GM12878 (cell line): ENCODE measurements around the gene CHDH. TPM values are rescaled to one million over a fixed set of nuclear protein-coding genes. Genes with fewer than 3 reads are reported as not detected.

Experiments used
- ATF7 ChIP-seq: fragments of 450-650 bp; IDR thresholded peaks from 2 replicates; pipeline ENCODE4 v1.6.1; 2016; ENCODE audit warnings: low read depth, mild to moderate bottlenecking
- CREB1 ChIP-seq: IDR thresholded peaks from 2 replicates; pipeline ENCODE4 v1.6.1; 2012; ENCODE audit warnings: low read depth, mild to moderate bottlenecking, inconsistent platforms
- FOXK2 ChIP-seq: fragments of 450-650 bp; IDR thresholded peaks from 2 replicates; pipeline ENCODE4 v1.6.1; 2017; ENCODE audit warnings: mild to moderate bottlenecking, moderate library complexity
- HCFC1 ChIP-seq: fragments of 150-350 bp; IDR thresholded peaks from 2 replicates; pipeline ENCODE4 v1.6.1; 2014; ENCODE audit warnings: low read length
- IKZF1 ChIP-seq: fragments of 450-650 bp; conservative IDR thresholded peaks from 2 replicates; pipeline ENCODE4 v1.6.1; 2017; ENCODE audit warnings: antibody characterized with exemption, mild to moderate bottlenecking
- IKZF2 ChIP-seq, 2 experiments: fragments of 450-650 bp; IDR thresholded peaks; 2 replicates each; pipeline ENCODE4 v1.6.1; 2017; ENCODE audit warnings: mild to moderate bottlenecking in 2 of 2, moderate library complexity in 2 of 2
- KLF5 ChIP-seq: fragments of 450-650 bp; IDR thresholded peaks from 2 replicates; pipeline ENCODE4 v1.6.1; 2014; ENCODE audit warnings: mild to moderate bottlenecking; ENCODE audit not compliant: partially characterized antibody
- MAX ChIP-seq: IDR thresholded peaks from 2 replicates; pipeline ENCODE4 v1.6.1; 2012; ENCODE audit warnings: low read depth, low read length, improper control_type of control experiment
- PBX3 ChIP-seq: IDR thresholded peaks from 2 replicates; pipeline ENCODE4 v1.6.1; 2011; ENCODE audit warnings: mild to moderate bottlenecking, low read depth, low read length, moderate library complexity; ENCODE audit not compliant: insufficient replicate concordance
- WRNIP1 ChIP-seq: IDR thresholded peaks from 2 replicates; pipeline ENCODE4 v1.6.1; 2011; ENCODE audit warnings: low read depth, low read length, improper control_type of control experiment, borderline replicate concordance
- ZBTB4 ChIP-seq: fragments of 450-650 bp; formaldehyde crosslinking; IDR thresholded peaks from 2 replicates; pipeline ENCODE4 v1.4.0; 2022; ENCODE audit warnings: mild to moderate bottlenecking, moderate library complexity
- polyA plus RNA-seq, 11 experiments: library from polyadenylated mRNA; depleted of rRNA in 4 of 11; unstranded in 6 of 11; stranded (reverse) in 5 of 11; fragments of >200 nt; fragmentation: Nextera tagmentation in 4 of 11; fragmentation: Illumina TruSeq in 1 of 11; extraction: Ambion mirVana in 4 of 11; extraction: Trizol in 1 of 11; gene quantifications; 1 replicate in 1 of 11; 2 replicates in 10 of 11; pipeline versions ENCODE4 v1.2.1 to v1.2.3, GENCODE V29; 2011 to 2016; ENCODE audit warnings: inconsistent platforms in 2 of 11, missing spikeins in 2 of 11, low read depth in 1 of 11
- total RNA-seq, 4 experiments: library from RNA; depleted of rRNA in 3 of 4; stranded (reverse); fragments of >200 nt in 3 of 4; fragmentation: Illumina TruSeq in 1 of 4; extraction: Trizol in 1 of 4; gene quantifications; 2 replicates each; pipeline versions ENCODE4 v1.2.1 to v1.2.3, GENCODE V29; 2013 to 2021
- TF ChIP-seq, protein P1 (sequence below): fragments of 450-650 bp; IDR thresholded peaks from 2 replicates; pipeline ENCODE4 v1.6.1; 2017; ENCODE audit warnings: mild to moderate bottlenecking, low read depth, inconsistent platforms; ENCODE audit not compliant: poor library complexity, severe bottlenecking
- TF ChIP-seq, protein P2 (sequence below): IDR thresholded peaks from 2 replicates; pipeline ENCODE4 v1.6.1; 2012; ENCODE audit warnings: low read length, inconsistent platforms
- TF ChIP-seq, protein P3 (sequence below): fragments of 450-650 bp; IDR thresholded peaks from 2 replicates; pipeline ENCODE4 v1.6.1; 2016; ENCODE audit warnings: mild to moderate bottlenecking, moderate library complexity, borderline replicate concordance

The CHDH gene
- total and polyA plus RNA-seq, 10 of the 15 experiments (the other 5 are each of a cell fraction or from before 2014, with no cell fraction given), result 0.95 to 8.3 (median 2.9) TPM

GRCh38 chr3:53768478-53769459 is 77.5 kb downstream of the CHDH start (continued):
- TF ChIP-seq ZBTB4 (CRISPR knock-in tag) (no peak), WRNIP1 (no peak), FOXK2 (peak; percentile 55), MAX (no peak), CREB1 (no peak), IKZF2 (IDR thresholded peaks at IDR 0.05) (no peak), IKZF1 (0 out of 2 replicates have a peak, but pooled peaks have one; percentile 19), HCFC1 (no peak), ATF7 (peak; percentile 58; the same call in 1 of the 2 replicates), PBX3 (no peak), KLF5 (no peak)
- TF ChIP-seq, protein P1, sequence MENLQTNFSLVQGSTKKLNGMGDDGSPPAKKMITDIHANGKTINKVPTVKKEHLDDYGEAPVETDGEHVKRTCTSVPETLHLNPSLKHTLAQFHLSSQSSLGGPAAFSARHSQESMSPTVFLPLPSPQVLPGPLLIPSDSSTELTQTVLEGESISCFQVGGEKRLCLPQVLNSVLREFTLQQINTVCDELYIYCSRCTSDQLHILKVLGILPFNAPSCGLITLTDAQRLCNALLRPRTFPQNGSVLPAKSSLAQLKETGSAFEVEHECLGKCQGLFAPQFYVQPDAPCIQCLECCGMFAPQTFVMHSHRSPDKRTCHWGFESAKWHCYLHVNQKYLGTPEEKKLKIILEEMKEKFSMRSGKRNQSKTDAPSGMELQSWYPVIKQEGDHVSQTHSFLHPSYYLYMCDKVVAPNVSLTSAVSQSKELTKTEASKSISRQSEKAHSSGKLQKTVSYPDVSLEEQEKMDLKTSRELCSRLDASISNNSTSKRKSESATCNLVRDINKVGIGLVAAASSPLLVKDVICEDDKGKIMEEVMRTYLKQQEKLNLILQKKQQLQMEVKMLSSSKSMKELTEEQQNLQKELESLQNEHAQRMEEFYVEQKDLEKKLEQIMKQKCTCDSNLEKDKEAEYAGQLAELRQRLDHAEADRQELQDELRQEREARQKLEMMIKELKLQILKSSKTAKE, result no peak
- TF ChIP-seq, protein P2, sequence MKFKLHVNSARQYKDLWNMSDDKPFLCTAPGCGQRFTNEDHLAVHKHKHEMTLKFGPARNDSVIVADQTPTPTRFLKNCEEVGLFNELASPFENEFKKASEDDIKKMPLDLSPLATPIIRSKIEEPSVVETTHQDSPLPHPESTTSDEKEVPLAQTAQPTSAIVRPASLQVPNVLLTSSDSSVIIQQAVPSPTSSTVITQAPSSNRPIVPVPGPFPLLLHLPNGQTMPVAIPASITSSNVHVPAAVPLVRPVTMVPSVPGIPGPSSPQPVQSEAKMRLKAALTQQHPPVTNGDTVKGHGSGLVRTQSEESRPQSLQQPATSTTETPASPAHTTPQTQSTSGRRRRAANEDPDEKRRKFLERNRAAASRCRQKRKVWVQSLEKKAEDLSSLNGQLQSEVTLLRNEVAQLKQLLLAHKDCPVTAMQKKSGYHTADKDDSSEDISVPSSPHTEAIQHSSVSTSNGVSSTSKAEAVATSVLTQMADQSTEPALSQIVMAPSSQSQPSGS, result no peak
- TF ChIP-seq, protein P3, sequence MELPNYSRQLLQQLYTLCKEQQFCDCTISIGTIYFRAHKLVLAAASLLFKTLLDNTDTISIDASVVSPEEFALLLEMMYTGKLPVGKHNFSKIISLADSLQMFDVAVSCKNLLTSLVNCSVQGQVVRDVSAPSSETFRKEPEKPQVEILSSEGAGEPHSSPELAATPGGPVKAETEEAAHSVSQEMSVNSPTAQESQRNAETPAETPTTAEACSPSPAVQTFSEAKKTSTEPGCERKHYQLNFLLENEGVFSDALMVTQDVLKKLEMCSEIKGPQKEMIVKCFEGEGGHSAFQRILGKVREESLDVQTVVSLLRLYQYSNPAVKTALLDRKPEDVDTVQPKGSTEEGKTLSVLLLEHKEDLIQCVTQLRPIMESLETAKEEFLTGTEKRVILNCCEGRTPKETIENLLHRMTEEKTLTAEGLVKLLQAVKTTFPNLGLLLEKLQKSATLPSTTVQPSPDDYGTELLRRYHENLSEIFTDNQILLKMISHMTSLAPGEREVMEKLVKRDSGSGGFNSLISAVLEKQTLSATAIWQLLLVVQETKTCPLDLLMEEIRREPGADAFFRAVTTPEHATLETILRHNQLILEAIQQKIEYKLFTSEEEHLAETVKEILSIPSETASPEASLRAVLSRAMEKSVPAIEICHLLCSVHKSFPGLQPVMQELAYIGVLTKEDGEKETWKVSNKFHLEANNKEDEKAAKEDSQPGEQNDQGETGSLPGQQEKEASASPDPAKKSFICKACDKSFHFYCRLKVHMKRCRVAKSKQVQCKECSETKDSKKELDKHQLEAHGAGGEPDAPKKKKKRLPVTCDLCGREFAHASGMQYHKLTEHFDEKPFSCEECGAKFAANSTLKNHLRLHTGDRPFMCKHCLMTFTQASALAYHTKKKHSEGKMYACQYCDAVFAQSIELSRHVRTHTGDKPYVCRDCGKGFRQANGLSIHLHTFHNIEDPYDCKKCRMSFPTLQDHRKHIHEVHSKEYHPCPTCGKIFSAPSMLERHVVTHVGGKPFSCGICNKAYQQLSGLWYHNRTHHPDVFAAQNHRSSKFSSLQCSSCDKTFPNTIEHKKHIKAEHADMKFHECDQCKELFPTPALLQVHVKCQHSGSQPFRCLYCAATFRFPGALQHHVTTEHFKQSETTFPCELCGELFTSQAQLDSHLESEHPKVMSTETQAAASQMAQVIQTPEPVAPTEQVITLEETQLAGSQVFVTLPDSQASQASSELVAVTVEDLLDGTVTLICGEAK, result no peak
